Nephron (organoid): ENCODE results near the gene GLO1.
"Not testable (repeated sequence)": the region's sequence is repeated elsewhere in the genome, so short reads cannot be mapped to it uniquely, and the experiment has no call there.

ENCODE experiments used
- H3K27ac Mint-ChIP-seq, 3 experiments: 2 replicates each; pipeline ENCODE4 v1.8.0; 2020; ENCODE audit warnings: mixed read lengths in 3 of 3, mild to moderate bottlenecking in 2 of 3, moderate library complexity in 1 of 3
- H3K27me3 Mint-ChIP-seq: 2 replicates; pipeline ENCODE4 v1.8.0; 2021; ENCODE audit warnings: low read depth, mild to moderate bottlenecking, moderate library complexity, mixed read lengths
- H3K36me3 Mint-ChIP-seq: 2 replicates; pipeline ENCODE4 v1.8.0; 2020; ENCODE audit warnings: low read depth, mixed read lengths
- H3K4me1 Mint-ChIP-seq: 2 replicates; pipeline ENCODE4 v1.8.0; 2020; ENCODE audit warnings: mixed read lengths
- H3K4me3 Mint-ChIP-seq, 3 experiments: 2 replicates each; pipeline ENCODE4 v1.8.0; 2020; ENCODE audit warnings: mild to moderate bottlenecking in 3 of 3, mixed read lengths in 3 of 3, moderate library complexity in 2 of 3
- H3K9me3 Mint-ChIP-seq: 2 replicates; pipeline ENCODE4 v1.8.0; 2020; ENCODE audit warnings: mixed read lengths
- TF ChIP-seq, protein P1 (sequence below), 3 experiments: fragments of 200-600 bp; sonication (generic); IDR thresholded peaks; one replicate each; pipeline ENCODE4 v1.5.0; 2021; ENCODE audit warnings: antibody characterized with exemption in 3 of 3; ENCODE audit not compliant: unreplicated experiment in 3 of 3

GLO1 gene

GRCh38 chr6:38703949-38704590 is 1.1 kb upstream of the GLO1 start:
- Mint-ChIP-seq H3K27me3 (no peaks in the 10 kb centered on the region), H3K4me3 (peak overlapping the region; percentile 61 to 78 (median 77))

DNA sequence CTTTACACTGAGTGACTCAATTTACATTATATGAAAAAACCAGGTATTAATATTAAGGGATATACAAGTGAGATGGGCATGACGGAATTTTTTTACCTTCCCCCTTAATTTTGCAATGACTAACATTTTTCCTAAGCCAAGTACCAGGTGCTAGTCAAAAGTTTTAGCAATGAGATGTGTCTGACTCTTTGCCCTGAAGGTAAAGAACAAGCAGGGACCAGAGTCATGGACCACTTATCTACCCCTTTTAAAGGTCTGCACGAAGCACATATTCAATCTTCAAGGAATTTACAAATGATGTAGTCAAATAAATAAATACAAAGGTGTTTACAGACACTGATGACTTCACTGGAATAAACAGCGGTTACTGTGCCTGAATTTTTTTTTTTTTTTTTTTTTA is 1.4 kb downstream of the GLO1 start:
- H3K27me3 Mint-ChIP-seq: no peaks in the 10 kb centered on the region
- TF ChIP-seq, protein P1, sequence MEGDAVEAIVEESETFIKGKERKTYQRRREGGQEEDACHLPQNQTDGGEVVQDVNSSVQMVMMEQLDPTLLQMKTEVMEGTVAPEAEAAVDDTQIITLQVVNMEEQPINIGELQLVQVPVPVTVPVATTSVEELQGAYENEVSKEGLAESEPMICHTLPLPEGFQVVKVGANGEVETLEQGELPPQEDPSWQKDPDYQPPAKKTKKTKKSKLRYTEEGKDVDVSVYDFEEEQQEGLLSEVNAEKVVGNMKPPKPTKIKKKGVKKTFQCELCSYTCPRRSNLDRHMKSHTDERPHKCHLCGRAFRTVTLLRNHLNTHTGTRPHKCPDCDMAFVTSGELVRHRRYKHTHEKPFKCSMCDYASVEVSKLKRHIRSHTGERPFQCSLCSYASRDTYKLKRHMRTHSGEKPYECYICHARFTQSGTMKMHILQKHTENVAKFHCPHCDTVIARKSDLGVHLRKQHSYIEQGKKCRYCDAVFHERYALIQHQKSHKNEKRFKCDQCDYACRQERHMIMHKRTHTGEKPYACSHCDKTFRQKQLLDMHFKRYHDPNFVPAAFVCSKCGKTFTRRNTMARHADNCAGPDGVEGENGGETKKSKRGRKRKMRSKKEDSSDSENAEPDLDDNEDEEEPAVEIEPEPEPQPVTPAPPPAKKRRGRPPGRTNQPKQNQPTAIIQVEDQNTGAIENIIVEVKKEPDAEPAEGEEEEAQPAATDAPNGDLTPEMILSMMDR (IDR thresholded peaks at IDR 0.05; ENCODE audit: unreplicated experiment in 3 of 3): no peak
- H3K9me3 Mint-ChIP-seq: peaks cover 37% of the 10 kb centered on the region
- no peak overlapping the region for H3K27ac Mint-ChIP-seq
- peaks cover 59% of the 10 kb centered on the region for H3K36me3 Mint-ChIP-seq
- H3K4me1 Mint-ChIP-seq: peaks cover 23% of the 10 kb centered on the region
- H3K4me3 Mint-ChIP-seq: peak overlapping the region; percentile 63 to 95 (median 94)

More at GRCh38 chr6:38703949-38704590, 1.1 kb upstream of the GLO1 start:
- Mint-ChIP-seq H3K27ac (peak overlapping the region; percentile 79 to 95 (median 89)), H3K36me3 (peaks cover 35% of the 10 kb centered on the region), H3K9me3 (peaks cover 27% of the 10 kb centered on the region), H3K4me1 (peaks cover 23% of the 10 kb centered on the region)
- TF ChIP-seq, protein P1 (IDR thresholded peaks at IDR 0.05; ENCODE audit: unreplicated experiment in 3 of 3): no peak

GRCh38 chr6:38699702-38700101 is 3.2 kb downstream of the GLO1 start:
- H3K36me3 Mint-ChIP-seq: peaks cover 77% of the 10 kb centered on the region
- peaks cover 39% of the 10 kb centered on the region for H3K9me3 Mint-ChIP-seq
- peaks cover 23% of the 10 kb centered on the region for H3K4me1 Mint-ChIP-seq
- not testable (repeated sequence) for H3K4me3 Mint-ChIP-seq, H3K27ac Mint-ChIP-seq, H3K27me3 Mint-ChIP-seq

DNA sequence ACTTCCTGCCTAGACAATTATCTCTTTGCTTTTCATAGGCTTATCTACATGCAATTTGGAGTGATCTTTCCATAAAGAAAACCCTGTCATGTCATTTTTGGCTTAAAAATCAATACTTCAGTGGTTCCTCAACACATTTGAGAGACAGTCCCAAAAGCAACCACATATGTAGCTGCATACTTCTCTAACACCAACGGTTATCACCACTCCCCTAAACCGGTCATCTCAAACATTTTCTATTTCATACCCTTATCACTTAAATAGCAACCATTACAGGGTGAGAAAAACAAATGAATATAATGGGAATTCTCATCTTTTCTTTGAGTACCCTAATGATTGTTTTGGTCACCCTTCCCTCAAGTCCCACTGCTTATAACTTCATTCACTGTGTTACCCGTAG is 5.1 kb downstream of the GLO1 start:
- Mint-ChIP-seq H3K27ac (no peak overlapping the region), H3K4me3 (no peak overlapping the region), H3K36me3 (peaks cover 93% of the 10 kb centered on the region), H3K27me3 (no peaks in the 10 kb centered on the region), H3K9me3 (peaks cover 39% of the 10 kb centered on the region), H3K4me1 (peaks cover 10% of the 10 kb centered on the region)
- TF ChIP-seq, protein P1 (IDR thresholded peaks at IDR 0.05; ENCODE audit: unreplicated experiment in 3 of 3): no peak

DNA sequence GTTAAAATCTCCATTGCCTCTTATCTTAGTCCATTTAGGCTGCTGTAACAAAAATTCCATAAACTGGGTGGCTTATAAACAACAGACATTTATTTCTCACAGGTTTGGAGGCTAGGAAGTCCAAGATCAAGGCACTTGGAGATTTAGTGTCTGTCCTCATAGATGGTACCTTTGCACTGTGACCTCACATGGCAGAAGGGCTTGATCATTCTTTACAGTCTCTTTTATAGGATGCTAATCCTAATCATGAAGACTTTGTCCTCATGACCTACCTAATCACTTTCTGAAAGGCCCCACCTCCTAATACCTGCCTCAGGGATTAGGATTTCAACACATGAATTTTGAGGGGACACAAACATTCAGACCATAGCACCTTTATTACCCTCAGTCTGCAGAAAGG is 6.6 kb downstream of the GLO1 start:
- no peaks in the 10 kb centered on the region for H3K27me3 Mint-ChIP-seq
- H3K27ac Mint-ChIP-seq: no peak overlapping the region
- no peaks in the 10 kb centered on the region for H3K4me1 Mint-ChIP-seq
- TF ChIP-seq, protein P1 (IDR thresholded peaks at IDR 0.05; ENCODE audit: unreplicated experiment in 3 of 3): no peak
- H3K9me3 Mint-ChIP-seq: peaks cover 33% of the 10 kb centered on the region
- no peak overlapping the region for H3K4me3 Mint-ChIP-seq
- H3K36me3 Mint-ChIP-seq: peaks cover 84% of the 10 kb centered on the region

- peaks cover 29% of the 10 kb centered on the region for H3K9me3 Mint-ChIP-seq
- peaks cover 80% of the 10 kb centered on the region for H3K36me3 Mint-ChIP-seq
- H3K27ac Mint-ChIP-seq: no peak overlapping the region
- H3K4me1 Mint-ChIP-seq: no peaks in the 10 kb centered on the region
- H3K4me3 Mint-ChIP-seq: no peak overlapping the region
- H3K27me3 Mint-ChIP-seq: no peaks in the 10 kb centered on the region
- TF ChIP-seq, protein P1 (IDR thresholded peaks at IDR 0.05; ENCODE audit: unreplicated experiment in 3 of 3): no peak
Observed at GRCh38 chr6:38695933-38696332, 7.0 kb downstream of the GLO1 start.
